H9 (cell line): ENCODE data around the gene UBE2D2. TPM values are rescaled to one million over a fixed set of nuclear protein-coding genes. Genes with fewer than 3 reads are reported as not detected.
A peak's percentile ranks its signal among the peaks of the same experiment; 100 is the strongest.

Source experiments
- DNase-seq: peaks from one replicate; pipeline ENCODE4 v3.0.0-alpha.2; 2017
- H2AFZ ChIP-seq: one replicate; pipeline ENCODE4 v1.6.1; 2013; ENCODE audit warnings: mild to moderate bottlenecking, low read length, control low read depth, moderate library complexity
- H2AK5ac ChIP-seq: 2 replicates; pipeline ENCODE4 v1.6.1; 2013; ENCODE audit warnings: low read length, control low read depth, mixed read lengths; ENCODE audit not compliant: insufficient read length
- H2BK120ac ChIP-seq: one replicate; pipeline ENCODE4 v1.6.1; 2013; ENCODE audit warnings: low read depth, mild to moderate bottlenecking, low read length, control low read depth, inconsistent platforms; ENCODE audit not compliant: poor library complexity, severe bottlenecking
- H2BK12ac ChIP-seq: 2 replicates; pipeline ENCODE4 v1.6.1; 2013; ENCODE audit warnings: low read length, control low read depth, mixed read lengths, low read depth; ENCODE audit not compliant: insufficient read length
- H2BK15ac ChIP-seq: 2 replicates; pipeline ENCODE4 v1.6.1; 2013; ENCODE audit warnings: low read depth, low read length, control low read depth
- H2BK20ac ChIP-seq: one replicate; pipeline ENCODE4 v1.6.1; 2013; ENCODE audit warnings: low read depth, mild to moderate bottlenecking, low read length, control low read depth, inconsistent platforms; ENCODE audit not compliant: poor library complexity, severe bottlenecking
- H2BK5ac ChIP-seq: 2 replicates; pipeline ENCODE4 v1.6.1; 2013; ENCODE audit warnings: low read length, control low read depth, mixed read lengths; ENCODE audit not compliant: insufficient read length
- H3K14ac ChIP-seq: 2 replicates; pipeline ENCODE4 v1.6.1; 2013; ENCODE audit warnings: low read length, control low read depth; ENCODE audit not compliant: insufficient read depth
- H3K18ac ChIP-seq: 2 replicates; pipeline ENCODE4 v1.6.1; 2013; ENCODE audit warnings: low read depth, mild to moderate bottlenecking, mixed read lengths, low read length, control low read depth; ENCODE audit not compliant: insufficient read length
- H3K23ac ChIP-seq: 2 replicates; pipeline ENCODE4 v1.6.1; 2013; ENCODE audit warnings: low read length, control low read depth, mixed read lengths, low read depth; ENCODE audit not compliant: insufficient read length
- H3K23me2 ChIP-seq: 2 replicates; pipeline ENCODE4 v1.6.1; 2013; ENCODE audit warnings: low read depth, mild to moderate bottlenecking, mixed read lengths, low read length, control low read depth; ENCODE audit not compliant: insufficient read length, poor library complexity, severe bottlenecking
- H3K27ac ChIP-seq: 2 replicates; pipeline ENCODE4 v1.5.1; 2013; ENCODE audit warnings: low read length, control low read depth, mixed read lengths, low read depth; ENCODE audit not compliant: insufficient read length
- H3K27me3 ChIP-seq: 2 replicates; pipeline ENCODE4 v1.6.1; 2013; ENCODE audit warnings: low read length, control low read depth, inconsistent platforms; ENCODE audit not compliant: insufficient read depth
- H3K4ac ChIP-seq: 2 replicates; pipeline ENCODE4 v1.6.1; 2013; ENCODE audit warnings: low read depth, mild to moderate bottlenecking, control low read depth, inconsistent platforms, low read length, moderate library complexity
- H3K4me1 ChIP-seq: 2 replicates; pipeline ENCODE4 v1.6.1; 2013; ENCODE audit warnings: low read length, control low read depth, inconsistent platforms; ENCODE audit not compliant: insufficient read depth
- H3K4me2 ChIP-seq: 2 replicates; pipeline ENCODE4 v1.6.1; 2013; ENCODE audit warnings: low read length, control low read depth, mixed read lengths; ENCODE audit not compliant: insufficient read length, insufficient read depth
- H3K56ac ChIP-seq: 2 replicates; pipeline ENCODE4 v1.6.1; 2013; ENCODE audit warnings: low read depth, mild to moderate bottlenecking, mixed read lengths, low read length, control low read depth; ENCODE audit not compliant: insufficient read length
- H3K79me1 ChIP-seq: 2 replicates; pipeline ENCODE4 v1.6.1; 2013; ENCODE audit warnings: low read depth, mild to moderate bottlenecking, moderate library complexity, low read length, control low read depth, inconsistent platforms; ENCODE audit not compliant: insufficient read depth, poor library complexity, severe bottlenecking
- H3K79me2 ChIP-seq: 2 replicates; pipeline ENCODE4 v1.6.1; 2013; ENCODE audit warnings: low read length, control low read depth, inconsistent platforms; ENCODE audit not compliant: insufficient read depth
- H3K9ac ChIP-seq: 2 replicates; pipeline ENCODE4 v1.6.1; 2013; ENCODE audit warnings: low read length, control low read depth, mixed read lengths; ENCODE audit not compliant: insufficient read length; ENCODE audit errors: extremely low read depth
- H3K9me3 ChIP-seq: one replicate; pipeline ENCODE4 v1.6.1; 2013; ENCODE audit warnings: low read depth, low read length, inconsistent platforms; ENCODE audit not compliant: control insufficient read depth
- H3T11ph ChIP-seq: one replicate; pipeline ENCODE4 v1.6.1; 2013; ENCODE audit warnings: mild to moderate bottlenecking, low read length, control low read depth, inconsistent platforms
- H4K20me1 ChIP-seq: one replicate; pipeline ENCODE4 v1.6.1; 2013; ENCODE audit not compliant: control insufficient read depth, insufficient read length, insufficient read depth
- H4K5ac ChIP-seq: 2 replicates; pipeline ENCODE4 v1.6.1; 2013; ENCODE audit warnings: low read depth, mild to moderate bottlenecking, mixed read lengths, low read length, control low read depth; ENCODE audit not compliant: insufficient read length
- H4K8ac ChIP-seq: replicated peaks from 2 replicates; pipeline ENCODE4 v1.6.1; 2013; ENCODE audit warnings: low read length, control low read depth, mixed read lengths, low read depth; ENCODE audit not compliant: insufficient read length
- H4K91ac ChIP-seq: 2 replicates; pipeline ENCODE4 v1.6.1; 2013; ENCODE audit warnings: low read depth, mild to moderate bottlenecking, moderate library complexity, mixed read lengths, low read length, control low read depth; ENCODE audit not compliant: insufficient read length
- H3K27ac Mint-ChIP-seq, 3 experiments: 2 replicates in 2 of 3; 3 replicates in 1 of 3; pipeline ENCODE4 v1.8.0; 2020 to 2021; ENCODE audit warnings: mixed read lengths in 3 of 3, mild to moderate bottlenecking in 1 of 3, moderate library complexity in 1 of 3
- H3K27me3 Mint-ChIP-seq: 2 replicates; pipeline ENCODE4 v1.8.0; 2021; ENCODE audit warnings: low read depth, mild to moderate bottlenecking, moderate library complexity, mixed read lengths
- H3K36me3 Mint-ChIP-seq, 3 experiments: 2 replicates in 2 of 3; 3 replicates in 1 of 3; pipeline ENCODE4 v1.8.0; 2020 to 2021; ENCODE audit warnings: low read depth in 3 of 3, mixed read lengths in 3 of 3; ENCODE audit not compliant: insufficient read depth in 1 of 3
- H3K4me1 Mint-ChIP-seq, 2 experiments: 2 replicates each; pipeline ENCODE4 v1.8.0; 2020; ENCODE audit warnings: mixed read lengths in 2 of 2
- H3K4me3 Mint-ChIP-seq, 2 experiments: 2 replicates in 1 of 2; 3 replicates in 1 of 2; pipeline ENCODE4 v1.8.0; 2020 to 2021; ENCODE audit warnings: mild to moderate bottlenecking in 2 of 2, mixed read lengths in 2 of 2, moderate library complexity in 1 of 2
- H3K9me3 Mint-ChIP-seq, 2 experiments: 2 replicates in 1 of 2; 3 replicates in 1 of 2; pipeline ENCODE4 v1.8.0; 2020; ENCODE audit warnings: mild to moderate bottlenecking in 2 of 2, mixed read lengths in 2 of 2, moderate library complexity in 1 of 2
- CTCF ChIP-seq: fragments of 200-600 bp; sonication (generic); conservative IDR thresholded peaks from 3 replicates; pipeline ENCODE4 v1.8.0; 2021; ENCODE audit warnings: antibody characterized with exemption, mild to moderate bottlenecking
- WGBS: extraction: QIAGEN DNeasy Blood & Tissue Kit; methylation state at CpG from one replicate; pipeline ENCODE4 v1.1.7; 2013; ENCODE audit warnings: missing lambda C conversion rate, low lambda C conversion rate, mixed read lengths; ENCODE audit not compliant: insufficient read length; ENCODE audit errors: extremely low coverage; 5-methylcytosine and 5-hydroxymethylcytosine counted together
- total RNA-seq: library from RNA; stranded (reverse); gene quantifications from 2 replicates; pipeline ENCODE4 v1.2.1, GENCODE V29; 2021

UBE2D2 gene
- total RNA-seq, 1 experiment from 2014 or later: 236 TPM

- no peak overlapping the region for H4K5ac ChIP-seq
- H4K8ac ChIP-seq: no peak overlapping the region
- no peak overlapping the region for H3K4ac ChIP-seq
- Mint-ChIP-seq H3K27ac (peak overlapping the region in 1 of 3 experiments; percentile 52; a peak in 1 of 7 replicates), H3K4me3 (no peak overlapping the region), H3K36me3 (peaks cover 6 to 13% (median 7%) of the 10 kb centered on the region in 3 experiments; a peak in 6 of 7 replicates), H3K9me3 (peaks cover 18 to 20% of the 10 kb centered on the region in 2 experiments), H3K4me1 (no peaks in the 10 kb centered on the region), H3K27me3 (peaks cover 5% of the 10 kb centered on the region)
- H2AFZ ChIP-seq: no peak overlapping the region
- no peak overlapping the region for H3T11ph ChIP-seq
- no peak overlapping the region for H3K27ac ChIP-seq
- DNase-seq: no peak
- no peak overlapping the region for H3K56ac ChIP-seq
- H2BK20ac ChIP-seq: no peak overlapping the region
- H3K4me1 ChIP-seq: no peaks in the 10 kb centered on the region
- H3K18ac ChIP-seq: no peak overlapping the region
- no peak overlapping the region for H3K14ac ChIP-seq
- no peaks in the 10 kb centered on the region for H3K27me3 ChIP-seq
- H3K9me3 ChIP-seq: no peaks in the 10 kb centered on the region
- H3K79me1 ChIP-seq: no peaks in the 10 kb centered on the region
- no peak overlapping the region for H2BK12ac ChIP-seq
- H2BK5ac ChIP-seq: no peak overlapping the region
- H3K4me2 ChIP-seq: no peak overlapping the region
- H3K79me2 ChIP-seq: no peaks in the 10 kb centered on the region
- H3K9ac ChIP-seq: no peak overlapping the region
- no peak overlapping the region for H2BK15ac ChIP-seq
- no peak overlapping the region for H4K91ac ChIP-seq
- WGBS: no CpG with 5 or more reads among the region's 11 CpGs
- TF ChIP-seq CTCF: no peak
- no peaks in the 10 kb centered on the region for H3K23me2 ChIP-seq
- H3K23ac ChIP-seq: no peak overlapping the region
- no peak overlapping the region for H2AK5ac ChIP-seq
- H2BK120ac ChIP-seq: no peak overlapping the region
- no peaks in the 10 kb centered on the region for H4K20me1 ChIP-seq
Measured at GRCh38 chr5:139552893-139553575, 8.1 kb upstream of the UBE2D2 start.
